ENCODE data around the gene RNF115. TPM values are rescaled to one million over a fixed set of nuclear protein-coding genes. Genes with fewer than 3 reads are reported as not detected.

The RNF115 gene
- total and polyA plus RNA-seq, 2 of the 4 experiments (the other 2 are of a cell fraction), result 13.5 to 22.9 TPM

GRCh38 chr1:145688924-145689323 is 135.0 kb downstream of the RNF115 start (continued):
- TF ChIP-seq USF2 (IDR thresholded peaks at IDR 0.05; ENCODE audit: low read depth, low read length) (no peak), RFX5 (IDR thresholded peaks at IDR 0.05; ENCODE audit: low read depth, low read length) (no peak), BHLHE40 (IDR thresholded peaks at IDR 0.05; ENCODE audit: low read depth, low read length) (no peak), MAZ (IDR thresholded peaks at IDR 0.05; ENCODE audit: borderline replicate concordance, low read depth, low read length) (no peak)

Small RNAs within 50 kb of the gene (microRNA-seq; reads per million reads assigned to microRNA genes)
- gene MIR6736 (ENCODE audit: insufficient read depth in 1 of 2, insufficient read length in 1 of 2, unreplicated experiment in 1 of 2), result 0 to 1.0 reads per million in 2 experiments

Small RNAs within 50 kb of the gene (small RNA-seq; reads per million reads assigned to genes)
- 0 reads per million in 5 experiments for gene MIR6736

Other genes starting within 250 kb of the RNF115 start
- 29.0 and 32.8 TPM in 2 replicates for gene GPR89A, start 216.1 kb downstream of the RNF115 start, total RNA-seq (2012; rRNA removed)
- 11.8 and 13.5 TPM in 2 replicates for gene GPR89A, start 216.1 kb downstream of the RNF115 start, polyA plus RNA-seq (2012; rRNA removed)
- 1.4 and 1.7 TPM in 2 replicates for gene PDZK1, start 116.7 kb downstream of the RNF115 start, total RNA-seq (2012; rRNA removed)
- 1.6 and 2.1 TPM in 2 replicates for gene PDZK1, start 116.7 kb downstream of the RNF115 start, polyA plus RNA-seq (2012; rRNA removed)
- gene CD160, start 104.6 kb downstream of the RNF115 start, total RNA-seq (2012; rRNA removed), result not detected in 2 replicates
- not detected in 2 replicates for gene CD160, start 104.6 kb downstream of the RNF115 start, polyA plus RNA-seq (2012; rRNA removed)
- gene POLR3C, start 105 bp upstream of the RNF115 start, total RNA-seq (2012; rRNA removed), result 69.4 and 94.1 TPM in 2 replicates
- gene POLR3C, start 105 bp upstream of the RNF115 start, polyA plus RNA-seq (2012; rRNA removed), result 47.0 and 49.4 TPM in 2 replicates
- 2.3 and 2.8 TPM in 2 replicates for gene NUDT17, start 21.5 kb upstream of the RNF115 start, total RNA-seq (2012; rRNA removed)
- gene NUDT17, start 21.5 kb upstream of the RNF115 start, polyA plus RNA-seq (2012; rRNA removed), result 1.6 and 2.8 TPM in 2 replicates
- 10.8 and 11.1 TPM in 2 replicates for gene PIAS3, start 35.0 kb upstream of the RNF115 start, total RNA-seq (2012; rRNA removed)
- gene PIAS3, start 35.0 kb upstream of the RNF115 start, polyA plus RNA-seq (2012; rRNA removed), result 52.9 and 53.7 TPM in 2 replicates
- 0.90 and 1.1 TPM in 2 replicates for gene ANKRD35, start 61.8 kb upstream of the RNF115 start, total RNA-seq (2012; rRNA removed)
- 2.4 TPM in 2 replicates for gene ANKRD35, start 61.8 kb upstream of the RNF115 start, polyA plus RNA-seq (2012; rRNA removed)
- 0.83 and 0.90 TPM in 2 replicates for gene ITGA10, start 86.0 kb upstream of the RNF115 start, total RNA-seq (2012; rRNA removed)
- gene ITGA10, start 86.0 kb upstream of the RNF115 start, polyA plus RNA-seq (2012; rRNA removed), result 1.3 TPM in 2 replicates
- 15.4 and 19.7 TPM in 2 replicates for gene PEX11B, start 94.6 kb upstream of the RNF115 start, total RNA-seq (2012; rRNA removed)
- gene PEX11B, start 94.6 kb upstream of the RNF115 start, polyA plus RNA-seq (2012; rRNA removed), result 22.5 and 24.3 TPM in 2 replicates
- 94.1 and 228 TPM in 2 replicates for gene RBM8A, start 103.4 kb upstream of the RNF115 start, total RNA-seq (2012; rRNA removed)
- 203 and 251 TPM in 2 replicates for gene RBM8A, start 103.4 kb upstream of the RNF115 start, polyA plus RNA-seq (2012; rRNA removed)
- gene LIX1L, start 133.9 kb upstream of the RNF115 start, total RNA-seq (2012; rRNA removed), result 14.7 and 18.3 TPM in 2 replicates
- 26.9 and 28.8 TPM in 2 replicates for gene LIX1L, start 133.9 kb upstream of the RNF115 start, polyA plus RNA-seq (2012; rRNA removed)
- 0.56 and 0.90 TPM in 2 replicates for gene ANKRD34A, start 140.5 kb upstream of the RNF115 start, total RNA-seq (2012; rRNA removed)
- 1.9 and 2.3 TPM in 2 replicates for gene ANKRD34A, start 140.5 kb upstream of the RNF115 start, polyA plus RNA-seq (2012; rRNA removed)
- gene POLR3GL, start 140.6 kb upstream of the RNF115 start, total RNA-seq (2012; rRNA removed), result 7.9 and 10.3 TPM in 2 replicates
- gene POLR3GL, start 140.6 kb upstream of the RNF115 start, polyA plus RNA-seq (2012; rRNA removed), result 15.3 and 16.3 TPM in 2 replicates
- 60.0 and 77.2 TPM in 2 replicates for gene TXNIP, start 172.5 kb upstream of the RNF115 start, total RNA-seq (2012; rRNA removed)
- 21.8 and 36.4 TPM in 2 replicates for gene TXNIP, start 172.5 kb upstream of the RNF115 start, polyA plus RNA-seq (2012; rRNA removed)
- gene HJV, start 197.6 kb upstream of the RNF115 start, total RNA-seq (2012; rRNA removed), result not detected in 2 replicates
- gene HJV, start 197.6 kb upstream of the RNF115 start, polyA plus RNA-seq (2012; rRNA removed), result not detected in 2 replicates

Data from IMR-90 (cell line).